Heart left ventricle (tissue), 16 donors: Measurements from ENCODE around the gene CHD2. TPM values are rescaled to one million over a fixed set of nuclear protein-coding genes. Genes with fewer than 3 reads are reported as not detected.

Experiments used
- ATAC-seq, 4 donors: fragments of 200-7000 bp; cut with Tn5 transposase; one replicate each; pipeline ENCODE4 v1.9.1; 2020 to 2022; ENCODE audit warnings: moderate library complexity in 4 of 4, mild to moderate bottlenecking in 3 of 4, moderate number of reproducible peaks in 1 of 4
- DNase-seq, 5 donors: peaks; one replicate each; pipeline ENCODE4 v3.0.0-alpha.2; 2020
- H3K27ac ChIP-seq, 12 donors: fragments of 200-600 bp; sonication (generic) in 4 of 12; one replicate each; pipeline versions ENCODE4 v1.5.0 to v1.8.0; 2016 to 2022; ENCODE audit warnings: mild to moderate bottlenecking in 2 of 12
- H3K27me3 ChIP-seq, 9 donors: fragments of 200-600 bp; sonication (generic) in 2 of 9; one replicate each; pipeline versions ENCODE4 v1.5.1 to v1.8.0; 2016 to 2022; ENCODE audit warnings: mild to moderate bottlenecking in 3 of 9
- H3K36me3 ChIP-seq, 9 donors: fragments of 200-600 bp; sonication (generic) in 2 of 9; one replicate each; pipeline versions ENCODE4 v1.5.0 to v1.8.0; 2018 to 2022; ENCODE audit warnings: mild to moderate bottlenecking in 2 of 9
- H3K4me1 ChIP-seq, 12 donors: fragments of 200-600 bp; sonication (generic) in 4 of 12; one replicate each; pipeline versions ENCODE4 v1.5.0 to v1.8.0; 2016 to 2022; ENCODE audit warnings: mild to moderate bottlenecking in 3 of 12
- H3K4me3 ChIP-seq, 12 donors: fragments of 200-600 bp; sonication (generic) in 4 of 12; one replicate each; pipeline versions ENCODE4 v1.5.0 to v1.8.0; 2017 to 2022; ENCODE audit warnings: mild to moderate bottlenecking in 9 of 12, moderate library complexity in 4 of 12
- H3K9me3 ChIP-seq, 12 donors: fragments of 200-600 bp; sonication (generic) in 4 of 12; one replicate each; pipeline versions ENCODE4 v1.5.0 to v1.8.0; 2016 to 2022; ENCODE audit warnings: mild to moderate bottlenecking in 1 of 12
- POLR2A ChIP-seq, 2 donors: fragments of 450-650 bp; IDR thresholded peaks; one replicate each; pipeline ENCODE4 v1.6.1; 2017; ENCODE audit warnings: antibody characterized with exemption in 2 of 2, mild to moderate bottlenecking in 2 of 2, moderate library complexity in 2 of 2
- WGBS, 4 donors: extraction: QIAGEN DNeasy Blood & Tissue Kit in 2 of 4; methylation state at CpG; one replicate each; pipeline versions ENCODE4 v1.1.5 to v1.1.7; 2013 to 2018; 5-methylcytosine and 5-hydroxymethylcytosine counted together
- intact Hi-C, 10 donors: fragments of 100-400 bp; cut with DNase I; formaldehyde crosslinking; loops; one replicate each; pipeline versions ENCODE4 v1.11.1 to v1.14.2; 2022
- polyA plus RNA-seq, 2 donors: library from polyadenylated mRNA; stranded (reverse); fragments of 200-250 nt; gene quantifications; one replicate each; pipeline ENCODE4 v1.2.3, GENCODE V29; 2013
- total RNA-seq, 9 donors: library from RNA; depleted of rRNA in 2 of 9; stranded (reverse); fragments of >200 nt in 2 of 9; fragmentation: NEBNext Ultra II Directional in 3 of 9; extraction: Animal tissue kit (Norgen Biotek cat#: 25700) in 3 of 9; gene quantifications; one replicate each; pipeline versions ENCODE4 v1.1.0 to v1.2.4, GENCODE V29; 2016 to 2023
- TF ChIP-seq, protein P1 (sequence below), 12 donors: fragments of 200-600 bp; sonication (generic) in 4 of 12; IDR thresholded peaks; one replicate each; pipeline versions ENCODE4 v1.5.0 to v1.8.0; 2018 to 2022; ENCODE audit warnings: antibody characterized with exemption in 12 of 12, mild to moderate bottlenecking in 5 of 12
- donor health status: ischemic (EF 13 %, LVEDD 7.1; RV severe dilation, severe dysfunction).
- donor health status: healthy with polysubstance abuse.
- donor health status: DM: no; HTN: yes; CAD: no.
- donor health status: DM: no; HTN: no; CAD: no.
- donor health status: ischemic (EF 25% LVEDD 6.9; RV normal size, moderate dysfunction).
- donor health status: ischemic (EF 25% LVEDD 5.7; RV mildly dilated, moderate dysfunction).
- donor health status: healthy.
- donor health status: DM: yes; HTN: yes; CAD: no.
- donor health status: ischemic (EF 35%, LVEDD 5.7; RV mildly dilated, moderate dysfunction).
- donor health status: nonischemic (EF 11% LVEDD 7.7; RV severe dilation, severe dysfunction).
- donor health status: DM: yes; HTN: yes; CAD: no.
- donor health status: PGD.
- donor health status: ischemic (EF 29% LVEDD 5.4; RV normal size, mild dysfunction).
- donor health status: nonischemic (EF 23%, LVEDD 6.1; RV moderate dilation, normal function).

The CHD2 gene
- total and polyA plus RNA-seq, 11 donors = 23.1 to 76.8 (median 41.6) TPM

- ATAC-seq = no peak
- peaks cover 0 to 42% (median 0%) of the 10 kb centered on the region in 9 donors for H3K27me3 ChIP-seq
- WGBS, 4 donors = 68 to 75% (median 72%) methylated on average over 10 of the region's 10 CpGs
- H3K36me3 ChIP-seq = peaks cover 0 to under 1% (median 0%) of the 10 kb centered on the region in 9 donors
- H3K27ac ChIP-seq = peak overlapping the region in 10 of 12 donors; percentile 50 to 91 (median 78)
- peaks cover 0 to 50% (median 17%) of the 10 kb centered on the region in 12 donors for H3K4me1 ChIP-seq
- no peak for DNase-seq
- TF ChIP-seq POLR2A (IDR thresholded peaks at IDR 0.05) = no peak
- TF ChIP-seq, protein P1, sequence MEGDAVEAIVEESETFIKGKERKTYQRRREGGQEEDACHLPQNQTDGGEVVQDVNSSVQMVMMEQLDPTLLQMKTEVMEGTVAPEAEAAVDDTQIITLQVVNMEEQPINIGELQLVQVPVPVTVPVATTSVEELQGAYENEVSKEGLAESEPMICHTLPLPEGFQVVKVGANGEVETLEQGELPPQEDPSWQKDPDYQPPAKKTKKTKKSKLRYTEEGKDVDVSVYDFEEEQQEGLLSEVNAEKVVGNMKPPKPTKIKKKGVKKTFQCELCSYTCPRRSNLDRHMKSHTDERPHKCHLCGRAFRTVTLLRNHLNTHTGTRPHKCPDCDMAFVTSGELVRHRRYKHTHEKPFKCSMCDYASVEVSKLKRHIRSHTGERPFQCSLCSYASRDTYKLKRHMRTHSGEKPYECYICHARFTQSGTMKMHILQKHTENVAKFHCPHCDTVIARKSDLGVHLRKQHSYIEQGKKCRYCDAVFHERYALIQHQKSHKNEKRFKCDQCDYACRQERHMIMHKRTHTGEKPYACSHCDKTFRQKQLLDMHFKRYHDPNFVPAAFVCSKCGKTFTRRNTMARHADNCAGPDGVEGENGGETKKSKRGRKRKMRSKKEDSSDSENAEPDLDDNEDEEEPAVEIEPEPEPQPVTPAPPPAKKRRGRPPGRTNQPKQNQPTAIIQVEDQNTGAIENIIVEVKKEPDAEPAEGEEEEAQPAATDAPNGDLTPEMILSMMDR (IDR thresholded peaks at IDR 0.05) = no peak
- no peaks in the 10 kb centered on the region for H3K9me3 ChIP-seq
- intact Hi-C loops = loop anchor here in 1 of 10 donors (5.0 kb wide), 1 partner anchor 38 kb away; no protein-coding TSS in a partner anchor
- peak overlapping the region in 11 of 12 donors; percentile 59 to 77 (median 65) for H3K4me3 ChIP-seq
These were observed 170.6 kb downstream of the CHD2 start for GRCh38 chr15:93070551-93071296.

GRCh38 chr15:93071469-93071936 is 171.4 kb downstream of the CHD2 start:
- Histone ChIP-seq H3K27ac (peak overlapping the region in 11 of 12 donors; percentile 50 to 91 (median 80)), H3K4me1 (peaks cover 0 to 48% (median 17%) of the 10 kb centered on the region in 12 donors), H3K27me3 (peaks cover 0 to 42% (median 0%) of the 10 kb centered on the region in 9 donors), H3K36me3 (no peaks in the 10 kb centered on the region), H3K4me3 (peak overlapping the region; percentile 59 to 77 (median 66)), H3K9me3 (no peaks in the 10 kb centered on the region)
- ATAC-seq (no peak), DNase-seq (peak in 1 of 5 donors; percentile 64)
- intact Hi-C loops = loop anchor here in 1 of 10 donors (5.0 kb wide), 1 partner anchor 39 kb away; no protein-coding TSS in a partner anchor
- no peak for TF ChIP-seq POLR2A (IDR thresholded peaks at IDR 0.05)
- TF ChIP-seq, protein P1 (IDR thresholded peaks at IDR 0.05) = no peak
- WGBS, 4 donors = 23 to 38% (median 28%) methylated on average over 22 of the region's 22 CpGs

DNA sequence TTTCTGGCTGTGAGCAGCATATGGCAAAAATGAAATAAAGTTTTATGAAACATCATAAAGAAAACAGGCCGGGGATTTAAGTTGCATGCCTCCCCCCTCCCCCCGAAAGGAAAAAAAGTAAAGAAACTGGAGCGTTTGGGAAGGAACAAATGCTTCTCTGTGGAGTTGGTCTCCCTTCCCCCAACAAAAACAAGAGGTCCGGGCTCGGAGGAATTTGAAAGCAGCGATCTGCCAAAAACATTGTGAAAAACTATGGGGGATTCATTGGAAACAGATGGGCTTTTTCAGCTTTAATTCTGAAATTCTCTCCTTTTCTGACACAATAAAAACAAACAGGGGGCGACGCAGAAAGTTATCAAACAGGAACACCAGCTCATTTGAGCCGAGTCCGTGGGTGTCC is 171.9 kb downstream of the CHD2 start:
- Histone ChIP-seq H3K9me3 (no peaks in the 10 kb centered on the region), H3K36me3 (no peaks in the 10 kb centered on the region), H3K27me3 (peaks cover 0 to 42% (median 0%) of the 10 kb centered on the region in 9 donors), H3K4me1 (peaks cover 0 to 45% (median 17%) of the 10 kb centered on the region in 12 donors), H3K4me3 (peak overlapping the region; percentile 59 to 77 (median 66)), H3K27ac (peak overlapping the region; percentile 50 to 91 (median 80))
- no peak for DNase-seq
- 1 to 3% (median 3%) methylated on average over 10 of the region's 10 CpGs for WGBS, 4 donors
- no peak for TF ChIP-seq POLR2A (IDR thresholded peaks at IDR 0.05)
- TF ChIP-seq, protein P1 (IDR thresholded peaks at IDR 0.05) = no peak
- ATAC-seq = peak in 2 of 4 donors; percentile 13 to 35
- intact Hi-C loops = loop anchor here in 1 of 10 donors (5.0 kb wide), 1 partner anchor 40 kb away; no protein-coding TSS in a partner anchor
